Suprapubic skin (tissue), 3 donors: ENCODE results near the gene WDR87.

Source experiments
- POLR2A ChIP-seq, 2 donors: fragments of 450-650 bp; IDR thresholded peaks; one replicate each; pipeline ENCODE4 v1.6.1; 2017; ENCODE audit warnings: antibody characterized with exemption in 2 of 2, mild to moderate bottlenecking in 2 of 2, moderate library complexity in 2 of 2
- TF ChIP-seq, protein P1 (sequence below), 2 donors: fragments of 200-600 bp in 1 of 2; fragments of 450-650 bp in 1 of 2; sonication (generic) in 1 of 2; IDR thresholded peaks; one replicate each; pipeline ENCODE4 v1.5.1; 2016 to 2019; ENCODE audit warnings: antibody characterized with exemption in 2 of 2, mild to moderate bottlenecking in 1 of 2, moderate library complexity in 1 of 2

- TF ChIP-seq, protein P1, sequence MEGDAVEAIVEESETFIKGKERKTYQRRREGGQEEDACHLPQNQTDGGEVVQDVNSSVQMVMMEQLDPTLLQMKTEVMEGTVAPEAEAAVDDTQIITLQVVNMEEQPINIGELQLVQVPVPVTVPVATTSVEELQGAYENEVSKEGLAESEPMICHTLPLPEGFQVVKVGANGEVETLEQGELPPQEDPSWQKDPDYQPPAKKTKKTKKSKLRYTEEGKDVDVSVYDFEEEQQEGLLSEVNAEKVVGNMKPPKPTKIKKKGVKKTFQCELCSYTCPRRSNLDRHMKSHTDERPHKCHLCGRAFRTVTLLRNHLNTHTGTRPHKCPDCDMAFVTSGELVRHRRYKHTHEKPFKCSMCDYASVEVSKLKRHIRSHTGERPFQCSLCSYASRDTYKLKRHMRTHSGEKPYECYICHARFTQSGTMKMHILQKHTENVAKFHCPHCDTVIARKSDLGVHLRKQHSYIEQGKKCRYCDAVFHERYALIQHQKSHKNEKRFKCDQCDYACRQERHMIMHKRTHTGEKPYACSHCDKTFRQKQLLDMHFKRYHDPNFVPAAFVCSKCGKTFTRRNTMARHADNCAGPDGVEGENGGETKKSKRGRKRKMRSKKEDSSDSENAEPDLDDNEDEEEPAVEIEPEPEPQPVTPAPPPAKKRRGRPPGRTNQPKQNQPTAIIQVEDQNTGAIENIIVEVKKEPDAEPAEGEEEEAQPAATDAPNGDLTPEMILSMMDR (IDR thresholded peaks at IDR 0.05): no peak
- TF ChIP-seq POLR2A (IDR thresholded peaks at IDR 0.05): no peak
These were observed 19.8 kb downstream of the WDR87 start for GRCh38 chr19:37886571-37886970.
